Kidney (tissue), 14 donors: ENCODE results near the gene CRPPA. TPM values are rescaled to one million over a fixed set of nuclear protein-coding genes. Genes with fewer than 3 reads are reported as not detected.

Experiments
- DNase-seq, 5 donors: peaks; one replicate each; pipeline ENCODE4 v3.0.0-alpha.2; 2013 to 2020
- FAIRE-seq: peaks from 2 replicates; lab custom pipeline; 2012; peaks lifted over from hg19 to GRCh38; lab: Jason Lieb, UNC
- H3K27ac ChIP-seq, 2 donors: one replicate each; pipeline ENCODE4 v1.7.0; 2013; ENCODE audit warnings: low read depth in 2 of 2, low read length in 2 of 2, inconsistent platforms in 1 of 2
- H3K27me3 ChIP-seq: one replicate; pipeline ENCODE4 v1.7.1; 2013; ENCODE audit warnings: low read length, inconsistent platforms; ENCODE audit not compliant: control insufficient read depth, insufficient read depth
- H3K36me3 ChIP-seq, 3 donors: one replicate each; pipeline versions ENCODE4 v1.7.0 to v1.7.1; 2013; ENCODE audit warnings: low read length in 3 of 3, control low read depth in 1 of 3, inconsistent platforms in 1 of 3; ENCODE audit not compliant: insufficient read depth in 3 of 3, control insufficient read depth in 2 of 3
- H3K4me1 ChIP-seq, 3 donors: one replicate each; pipeline versions ENCODE4 v1.7.0 to v1.7.1; 2013; ENCODE audit warnings: low read length in 3 of 3, inconsistent platforms in 1 of 3, low read depth in 1 of 3; ENCODE audit not compliant: control insufficient read depth in 2 of 3, insufficient read depth in 2 of 3
- H3K4me3 ChIP-seq, 3 donors: one replicate each; pipeline versions ENCODE4 v1.7.0 to v1.8.1; 2013; ENCODE audit warnings: low read length in 3 of 3, control low read depth in 1 of 3, inconsistent platforms in 1 of 3
- H3K9ac ChIP-seq, 3 donors: one replicate each; pipeline versions ENCODE4 v1.7.0 to v1.7.1; 2013; ENCODE audit warnings: low read length in 3 of 3, control low read depth in 1 of 3, inconsistent platforms in 1 of 3
- H3K9me3 ChIP-seq, 3 donors: one replicate each; pipeline versions ENCODE4 v1.7.0 to v1.7.1; 2013; ENCODE audit warnings: low read length in 3 of 3, control low read depth in 1 of 3, inconsistent platforms in 1 of 3; ENCODE audit not compliant: control insufficient read depth in 2 of 3, insufficient read depth in 1 of 3
- CTCF ChIP-seq: IDR thresholded peaks from 3 replicates; pipeline ENCODE4 v1.5.1; 2012; ENCODE audit warnings: mild to moderate bottlenecking, moderate library complexity, borderline replicate concordance; ENCODE audit not compliant: insufficient read depth; ENCODE audit errors: extremely low read depth
- intact Hi-C: fragments of 100-400 bp; cut with DNase I; formaldehyde crosslinking; loops from one replicate; pipeline ENCODE4 v1.11.1; 2022
- polyA plus RNA-seq: library from polyadenylated mRNA; stranded (reverse); fragments of 350-450 nt; fragmentation: Illumina TruSeq; extraction: RNeasy Lipid Tissue Mini Kit (QIAGEN cat#74804); gene quantifications from one replicate; pipeline ENCODE4 v1.2.3, GENCODE V29; 2014; ENCODE audit warnings: low read depth, low replicate concordance; ENCODE audit not compliant: insufficient read depth
- total RNA-seq: library from RNA; stranded (reverse); fragmentation: NEBNext Ultra II Directional; extraction: Animal tissue kit (Norgen Biotek cat#: 25700); gene quantifications from one replicate; pipeline ENCODE4 v1.2.1, GENCODE V29; 2021
- donor health status: control.
- donor health status: control.
- donor health status: control.
- donor health status: control.
- donor health status: control.
- donor health status: DM: yes; HTN: yes; CAD: no.
- donor health status: Normal renal cell carcinoma (clear cell type).

CRPPA gene
- total and polyA plus RNA-seq, 2 donors from 2014 or later = 2.0 to 5.9 TPM

DNA sequence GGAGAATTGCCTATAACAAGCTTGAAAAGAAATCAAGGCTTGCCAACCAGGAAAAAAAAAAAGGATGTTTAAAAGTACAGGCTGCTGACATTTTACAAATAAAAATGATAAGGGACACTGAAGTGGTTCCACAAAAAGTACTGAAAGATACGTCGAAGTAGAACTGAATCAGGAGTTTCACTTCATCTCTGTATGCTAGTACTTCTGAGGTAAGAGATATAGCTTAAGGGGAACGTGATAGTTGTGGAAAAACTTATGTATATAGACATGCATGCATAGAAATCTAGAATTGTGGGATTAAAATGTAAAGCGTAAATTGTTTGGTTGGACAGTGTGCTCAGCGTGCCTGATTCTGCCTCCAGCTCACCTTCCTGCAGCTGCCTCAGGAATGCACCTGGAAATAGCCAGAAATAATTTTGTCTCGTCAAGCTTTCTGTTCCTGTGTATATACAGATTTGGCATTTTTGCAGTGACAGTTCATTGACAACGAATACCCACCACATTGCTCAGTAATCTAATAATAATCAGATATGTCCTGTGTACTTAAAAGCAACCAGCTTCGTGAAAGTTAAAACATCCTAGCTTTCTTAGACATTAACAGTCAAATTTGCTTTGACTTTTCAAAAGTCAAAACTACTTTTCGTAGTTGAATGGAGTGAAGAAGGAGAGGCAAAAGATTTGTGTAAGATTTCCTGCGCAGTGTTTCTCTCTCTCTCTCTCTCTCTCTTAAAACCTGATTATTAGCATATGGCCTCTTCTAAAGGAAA, 42.8 kb upstream of the CRPPA start:
- peak overlapping the region in 2 of 3 donors; percentile 24 to 38 for H3K9ac ChIP-seq
- no peaks in the 10 kb centered on the region for H3K27me3 ChIP-seq
- FAIRE-seq (no peak), DNase-seq (peak in 1 of 5 donors; percentile 46)
- no peak overlapping the region for H3K27ac ChIP-seq
- H3K9me3 ChIP-seq = no peaks in the 10 kb centered on the region
- peaks cover 0 to 3% (median 0%) of the 10 kb centered on the region in 3 donors for H3K4me1 ChIP-seq
- no peak for TF ChIP-seq CTCF
- intact Hi-C loops = no loop called here
- H3K4me3 ChIP-seq = peak overlapping the region; percentile 45 to 67 (median 65)
- H3K36me3 ChIP-seq = no peaks in the 10 kb centered on the region

DNA sequence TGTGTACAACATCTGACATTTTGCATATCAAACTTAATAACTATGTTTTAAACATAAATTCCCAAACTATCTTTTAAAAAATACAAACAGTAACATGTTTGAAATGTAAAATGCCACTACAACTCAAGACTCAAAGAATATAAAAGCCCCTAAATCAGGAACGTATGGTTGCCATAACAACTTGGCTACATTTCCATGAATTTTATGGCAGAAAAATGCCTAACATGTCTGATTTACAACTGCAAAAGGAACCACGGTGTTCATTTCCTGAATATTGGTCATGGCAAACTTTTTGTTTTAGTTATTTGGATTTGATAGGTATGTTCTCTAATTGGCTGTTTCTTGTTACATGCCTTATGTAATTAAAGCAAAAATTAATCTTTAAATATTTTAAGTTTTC, 42.2 kb upstream of the CRPPA start:
- DNase-seq = peak in 2 of 5 donors; percentile 39 to 44
- no peak for TF ChIP-seq CTCF
- H3K9me3 ChIP-seq = no peaks in the 10 kb centered on the region
- H3K27me3 ChIP-seq = no peaks in the 10 kb centered on the region
- no peak for FAIRE-seq
- peak overlapping the region in 1 of 3 donors; percentile 24 for H3K9ac ChIP-seq
- intact Hi-C loops = no loop called here
- peak overlapping the region; percentile 17 to 65 (median 45) for H3K4me3 ChIP-seq
- H3K36me3 ChIP-seq = no peaks in the 10 kb centered on the region
- H3K27ac ChIP-seq = no peak overlapping the region
- peaks cover 0 to 3% (median 0%) of the 10 kb centered on the region in 3 donors for H3K4me1 ChIP-seq

GRCh38 chr7:16462431-16462889, 41.1 kb upstream of the CRPPA start:
- peak overlapping the region in 1 of 3 donors; percentile 27 for H3K4me3 ChIP-seq
- FAIRE-seq (no peak), DNase-seq (no peak)
- intact Hi-C loops = no loop called here
- no peaks in the 10 kb centered on the region for H3K9me3 ChIP-seq
- no peak overlapping the region for H3K9ac ChIP-seq
- peaks cover 0 to 3% (median 0%) of the 10 kb centered on the region in 3 donors for H3K4me1 ChIP-seq
- no peaks in the 10 kb centered on the region for H3K27me3 ChIP-seq
- no peak overlapping the region for H3K27ac ChIP-seq
- no peaks in the 10 kb centered on the region for H3K36me3 ChIP-seq
- no peak for TF ChIP-seq CTCF
